ENCODE data around the gene OR1F1.

GRCh38 chr16:3164121-3164991 lies 23.6 kb upstream of the OR1F1 start:
- TF ChIP-seq CTCF (conservative IDR thresholded peaks at IDR 0.05 in 1 of 2, IDR thresholded peaks at IDR 0.05 in 1 of 2; ENCODE audit: extremely low read depth in 1 of 2, insufficient read depth in 1 of 2, low read depth in 1 of 2, low read length in 2 of 2), result no peak
- TF ChIP-seq EZH2 (IDR thresholded peaks at IDR 0.05; ENCODE audit: borderline replicate concordance, low read length), result no peak
